MCF 10A (cell line): ENCODE measurements around the gene MYL6B. TPM values are rescaled to one million over a fixed set of nuclear protein-coding genes. Genes with fewer than 3 reads are reported as not detected.
A peak's percentile ranks its signal among the peaks of the same experiment; 100 is the strongest.

Source experiments
- BruUV-seq: library from RNA; stranded (reverse); fragments of 400-500 nt; replicated peaks from 2 replicates; lab custom pipeline; 2021; lab: Mats Ljungman, UMichigan
- CTCF ChIA-PET: fragments of 300-600 bp; sonication (Branson Sonifier 250); formaldehyde crosslinking; extraction: SDS; loops from one replicate; lab custom pipeline; 2021; ENCODE audit warnings: antibody characterized with exemption, inconsistent platforms; lab: Yijun Ruan, JAX
- POLR2A ChIA-PET: fragments of 300-600, 350-650 bp; sonication (Branson Sonifier 250); formaldehyde crosslinking; extraction: SDS; loops from one replicate; lab custom pipeline; 2020; ENCODE audit warnings: antibody characterized with exemption, inconsistent platforms; lab: Yijun Ruan, JAX
- DNase-seq: peaks from one replicate; pipeline ENCODE4 v3.0.0-alpha.2; 2018; ENCODE audit not compliant: unreplicated experiment
- H3K27ac Mint-ChIP-seq: one replicate; pipeline ENCODE4 v1.8.0; 2022; ENCODE audit warnings: mild to moderate bottlenecking, low read depth, mixed read lengths; ENCODE audit not compliant: unreplicated experiment
- H3K27me3 Mint-ChIP-seq: one replicate; pipeline ENCODE4 v1.8.0; 2022; ENCODE audit warnings: mixed read lengths; ENCODE audit not compliant: insufficient read depth, unreplicated experiment
- H3K36me3 Mint-ChIP-seq: one replicate; pipeline ENCODE4 v1.8.0; 2022; ENCODE audit warnings: mild to moderate bottlenecking, moderate library complexity, mixed read lengths; ENCODE audit not compliant: insufficient read depth, unreplicated experiment
- H3K4me1 Mint-ChIP-seq: one replicate; pipeline ENCODE4 v1.8.0; 2022; ENCODE audit warnings: mixed read lengths; ENCODE audit not compliant: insufficient read depth, unreplicated experiment
- H3K4me3 Mint-ChIP-seq: one replicate; pipeline ENCODE4 v1.8.0; 2022; ENCODE audit warnings: mild to moderate bottlenecking, moderate library complexity, mixed read lengths; ENCODE audit not compliant: unreplicated experiment
- H3K9me3 Mint-ChIP-seq: one replicate; pipeline ENCODE4 v1.8.0; 2022; ENCODE audit warnings: mixed read lengths; ENCODE audit not compliant: unreplicated experiment
- intact Hi-C: fragments of 100-400 bp; cut with micrococcal nuclease; formaldehyde crosslinking; loops from 2 replicates; pipeline ENCODE4 v1.14.1; 2022
- total RNA-seq: library from RNA; stranded (reverse); gene quantifications from 2 replicates; pipeline ENCODE4 v1.2.3, GENCODE V29; 2022
- TF ChIP-seq, protein P1 (sequence below): fragments of 200-600 bp; IDR thresholded peaks from one replicate; pipeline ENCODE4 v1.8.0; 2022; ENCODE audit warnings: antibody characterized with exemption, mild to moderate bottlenecking; ENCODE audit not compliant: unreplicated experiment

MYL6B gene
- total RNA-seq, 1 experiment from 2014 or later: 46.0 TPM

DNA sequence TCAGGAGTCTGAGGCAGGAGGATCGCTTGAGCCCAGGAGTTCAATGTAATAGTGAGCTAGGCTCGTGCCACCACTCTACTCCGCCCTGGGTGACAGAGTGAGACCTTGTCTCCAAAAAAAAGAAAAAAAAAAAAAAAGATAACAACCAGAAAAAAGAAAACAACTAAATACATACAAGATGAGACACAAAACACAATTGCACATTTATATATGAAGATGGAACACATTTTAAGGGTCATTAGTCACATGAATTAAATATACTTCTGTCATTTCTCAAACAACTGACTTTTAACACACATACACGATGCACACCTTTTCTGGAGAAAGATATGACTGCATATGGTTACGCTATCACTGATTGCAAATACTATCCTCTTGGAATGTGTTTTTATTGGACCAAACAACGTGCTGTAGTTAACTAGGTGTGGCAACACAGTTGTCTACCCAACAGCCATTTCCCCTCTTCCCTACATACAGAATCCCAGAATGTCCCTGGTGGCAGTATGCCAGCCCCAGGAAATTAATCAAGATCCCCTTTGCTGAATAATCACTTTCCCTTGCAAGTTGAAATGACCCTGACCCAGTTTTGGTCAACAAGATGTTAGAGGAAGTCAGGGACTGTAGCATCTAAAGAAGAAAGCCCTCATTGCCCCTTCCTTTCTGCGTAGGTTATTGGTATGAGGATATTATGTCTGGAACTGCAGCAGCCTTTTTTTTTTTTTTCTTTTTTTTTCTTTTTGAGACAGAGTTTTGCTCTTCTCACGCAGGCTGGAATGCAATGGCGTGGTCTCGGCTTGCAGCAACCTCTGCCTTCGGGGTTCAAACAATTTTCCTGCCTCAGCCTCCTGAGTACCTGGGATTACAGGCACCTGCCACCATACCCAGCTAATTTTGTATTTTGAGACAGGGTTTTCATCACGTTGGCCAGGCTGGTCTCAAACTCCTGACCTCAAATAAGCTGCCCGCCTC, 5.6 kb upstream of the MYL6B start:
- BruUV-seq: TSS peak; percentile 10
- intact Hi-C loops: no loop called here
- H3K4me1 Mint-ChIP-seq: peaks cover 24% of the 10 kb centered on the region
- peaks cover 33% of the 10 kb centered on the region for H3K36me3 Mint-ChIP-seq
- CTCF ChIA-PET: interaction anchor here (3.3 kb wide), 1 partner anchor 28 kb away, joined by 19 read pairs; the partner anchor contains the start of gene ZC3H10
- peak; percentile 36 for DNase-seq
- no peaks in the 10 kb centered on the region for H3K9me3 Mint-ChIP-seq
- H3K4me3 Mint-ChIP-seq: no peak overlapping the region
- H3K27me3 Mint-ChIP-seq: no peaks in the 10 kb centered on the region
- TF ChIP-seq, protein P1, sequence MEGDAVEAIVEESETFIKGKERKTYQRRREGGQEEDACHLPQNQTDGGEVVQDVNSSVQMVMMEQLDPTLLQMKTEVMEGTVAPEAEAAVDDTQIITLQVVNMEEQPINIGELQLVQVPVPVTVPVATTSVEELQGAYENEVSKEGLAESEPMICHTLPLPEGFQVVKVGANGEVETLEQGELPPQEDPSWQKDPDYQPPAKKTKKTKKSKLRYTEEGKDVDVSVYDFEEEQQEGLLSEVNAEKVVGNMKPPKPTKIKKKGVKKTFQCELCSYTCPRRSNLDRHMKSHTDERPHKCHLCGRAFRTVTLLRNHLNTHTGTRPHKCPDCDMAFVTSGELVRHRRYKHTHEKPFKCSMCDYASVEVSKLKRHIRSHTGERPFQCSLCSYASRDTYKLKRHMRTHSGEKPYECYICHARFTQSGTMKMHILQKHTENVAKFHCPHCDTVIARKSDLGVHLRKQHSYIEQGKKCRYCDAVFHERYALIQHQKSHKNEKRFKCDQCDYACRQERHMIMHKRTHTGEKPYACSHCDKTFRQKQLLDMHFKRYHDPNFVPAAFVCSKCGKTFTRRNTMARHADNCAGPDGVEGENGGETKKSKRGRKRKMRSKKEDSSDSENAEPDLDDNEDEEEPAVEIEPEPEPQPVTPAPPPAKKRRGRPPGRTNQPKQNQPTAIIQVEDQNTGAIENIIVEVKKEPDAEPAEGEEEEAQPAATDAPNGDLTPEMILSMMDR: no peak
- no peak overlapping the region for H3K27ac Mint-ChIP-seq
- POLR2A ChIA-PET: interaction anchor here (1.9 kb wide), 1 partner anchor 12 kb away, joined by 6 read pairs; the partner anchor contains the start of gene MYL6

DNA sequence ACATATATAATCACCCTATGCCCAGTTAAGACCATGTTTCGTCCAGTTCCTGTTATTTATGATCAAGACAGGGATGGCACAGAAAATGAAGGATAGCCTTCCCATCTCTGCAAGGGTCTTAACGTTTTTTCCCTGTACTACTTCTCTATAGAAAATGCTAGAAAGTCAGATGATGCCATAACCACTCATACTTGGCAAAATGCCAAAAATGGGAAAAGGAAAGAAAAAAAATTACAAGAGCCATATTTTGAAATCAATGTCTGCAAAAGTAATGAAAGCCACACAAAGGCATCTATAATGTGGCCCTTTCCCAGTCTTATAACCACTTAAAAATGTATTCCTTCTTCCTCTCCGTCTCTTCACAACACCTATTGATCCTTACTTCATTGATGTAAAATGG, 1.8 kb upstream of the MYL6B start:
- ChIA-PET CTCF (interaction anchor here (0.6 to 3.3 kb wide), 4 partner anchors 32 to 104 kb away, joined by 3 to 19 read pairs (median 4); partner anchors contain the start of gene ZC3H10), POLR2A (interaction anchor here (0.6 to 3.0 kb wide), 5 partner anchors 8 to 467 kb away, joined by 3 to 28 read pairs (median 7); partner anchors contain the start of genes ESYT1, MYL6 and ZC3H10)
- TF ChIP-seq, protein P1: no peak
- peaks cover 24% of the 10 kb centered on the region for H3K4me1 Mint-ChIP-seq
- BruUV-seq: no TSS peak
- H3K9me3 Mint-ChIP-seq: no peaks in the 10 kb centered on the region
- peaks cover 13% of the 10 kb centered on the region for H3K36me3 Mint-ChIP-seq
- no peak overlapping the region for H3K27ac Mint-ChIP-seq
- peak overlapping the region; percentile 75 for H3K4me3 Mint-ChIP-seq
- intact Hi-C loops: loop anchor here (2.0 to 5.0 kb wide), 2 partner anchors 22 to 33 kb away; partner anchors contain the start of genes ESYT1, RPL41 and ZC3H10
- DNase-seq: peak; percentile 40
- H3K27me3 Mint-ChIP-seq: no peaks in the 10 kb centered on the region

DNA sequence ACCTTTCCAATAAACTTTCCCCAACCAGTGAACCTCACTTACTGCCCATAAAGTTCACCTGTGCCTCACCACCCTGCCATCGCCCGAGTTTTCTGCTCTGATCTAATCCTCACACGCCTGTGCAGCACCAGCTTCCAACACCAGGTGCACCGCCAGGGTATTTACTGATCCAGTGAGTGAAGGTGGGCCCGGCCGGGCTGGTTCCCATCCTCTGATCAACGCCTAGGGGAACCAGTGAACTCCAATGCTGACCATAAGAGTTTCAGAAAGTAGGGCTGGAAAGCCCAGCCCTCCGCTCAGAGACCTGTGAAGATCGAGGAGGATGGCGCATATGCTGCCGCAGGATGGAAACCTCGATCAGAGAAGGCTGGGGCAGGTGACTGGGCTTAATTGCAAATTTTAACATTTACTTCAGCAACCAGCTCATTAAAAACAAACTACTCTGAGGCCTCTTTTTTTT, 685 bp upstream of the MYL6B start:
- ChIA-PET POLR2A (interaction anchor here (0.5 to 3.0 kb wide), 13 partner anchors 9 to 208 kb away, joined by 3 to 39 read pairs (median 5); partner anchors contain the start of genes ESYT1, SMARCC2, STAT2 and ZC3H10), CTCF (interaction anchor here (0.7 to 1.3 kb wide), 5 partner anchors 10 to 414 kb away, joined by 3 to 5 read pairs (median 3); no protein-coding TSS in a partner anchor)
- intact Hi-C loops: loop anchor here (2.0 to 5.0 kb wide), 2 partner anchors 23 to 34 kb away; partner anchors contain the start of genes ESYT1, RPL41 and ZC3H10
- TF ChIP-seq, protein P1: no peak
- no peaks in the 10 kb centered on the region for H3K27me3 Mint-ChIP-seq
- BruUV-seq: TSS peak; percentile 85
- peaks cover 16% of the 10 kb centered on the region for H3K36me3 Mint-ChIP-seq
- H3K27ac Mint-ChIP-seq: peak overlapping the region; percentile 62
- H3K9me3 Mint-ChIP-seq: no peaks in the 10 kb centered on the region
- peaks cover 21% of the 10 kb centered on the region for H3K4me1 Mint-ChIP-seq
- H3K4me3 Mint-ChIP-seq: peak overlapping the region; percentile 75
- peak; percentile 69 for DNase-seq
